GM21367 (cell line): ENCODE measurements around the gene EIF2S3.

ENCODE experiments used
- ATAC-seq: cut with Tn5 transposase; IDR thresholded peaks from one replicate; pipeline ENCODE4 v1.9.1; 2021; ENCODE audit not compliant: unreplicated experiment

EIF2S3 gene

DNA sequence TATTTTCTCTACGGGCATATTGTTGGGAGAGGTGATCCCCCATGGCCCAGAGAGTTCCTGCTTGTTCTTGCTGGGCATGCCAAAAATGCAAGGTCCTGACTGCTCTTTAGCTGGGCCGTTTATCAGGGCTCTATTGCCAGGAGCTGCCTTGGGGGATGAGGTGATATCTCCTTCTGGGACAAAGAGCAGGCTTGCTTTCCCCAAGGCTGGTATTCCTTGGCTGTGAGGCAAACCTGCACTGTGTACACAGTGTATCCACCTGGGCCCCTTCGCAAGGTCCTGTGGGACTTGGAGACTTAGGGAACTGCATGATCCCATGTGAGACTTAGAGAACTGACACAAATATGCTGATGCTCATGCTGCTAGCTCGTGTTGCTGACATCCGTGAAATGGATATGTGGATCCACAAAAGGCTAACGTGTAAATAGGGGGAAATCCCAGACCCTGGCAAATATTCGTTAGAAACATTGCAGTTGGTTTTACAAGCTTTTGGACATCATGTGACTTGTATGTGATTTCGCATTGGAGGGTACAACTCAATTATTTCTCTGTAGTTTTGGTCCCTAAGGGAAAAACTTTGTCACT, 70.4 kb downstream of the EIF2S3 start:
- ATAC-seq: no peak
